Stomach (tissue), 9 donors: ENCODE measurements around the gene GSX2. TPM values are rescaled to one million over a fixed set of nuclear protein-coding genes. Genes with fewer than 3 reads are reported as not detected.

Experiments used
- DNase-seq, 2 donors: peaks; one replicate each; pipeline versions ENCODE4 v3.0.0 to v3.0.0-alpha.2; 2013 to 2019
- H3K27ac ChIP-seq, 5 donors: fragments of 200-600 bp in 4 of 5; sonication (generic) in 4 of 5; one replicate each; pipeline ENCODE4 v1.5.1; 2013 to 2019; ENCODE audit warnings: mild to moderate bottlenecking in 1 of 5, moderate library complexity in 1 of 5
- H3K27me3 ChIP-seq, 3 donors: fragments of 200-600 bp; sonication (generic); one replicate each; pipeline ENCODE4 v1.5.1; 2017 to 2019; ENCODE audit warnings: mixed run types in 1 of 3
- H3K36me3 ChIP-seq, 4 donors: fragments of 200-600 bp; sonication (generic); 1 replicate in 3 of 4; 2 replicates in 1 of 4; pipeline ENCODE4 v1.5.1; 2016 to 2019
- H3K4me1 ChIP-seq, 4 donors: fragments of 200-600 bp; sonication (generic); one replicate each; pipeline ENCODE4 v1.5.1; 2016 to 2019
- H3K4me3 ChIP-seq, 4 donors: fragments of 200-600 bp; sonication (generic) in 3 of 4; one replicate each; pipeline ENCODE4 v1.5.1; 2016 to 2019; ENCODE audit warnings: mild to moderate bottlenecking in 1 of 4
- H3K9me3 ChIP-seq, 4 donors: fragments of 200-600 bp; sonication (generic); one replicate each; pipeline ENCODE4 v1.5.1; 2016 to 2019
- EP300 ChIP-seq: sonication (generic); formaldehyde crosslinking; IDR thresholded peaks from one replicate; pipeline ENCODE4 v1.6.1; 2017; ENCODE audit warnings: antibody characterized with exemption
- POLR2A ChIP-seq, 4 donors: fragments of 450-650 bp; IDR thresholded peaks; one replicate each; pipeline ENCODE4 v1.6.1; 2016; ENCODE audit warnings: antibody characterized with exemption in 4 of 4, control low read depth in 2 of 4, mild to moderate bottlenecking in 1 of 4, moderate library complexity in 1 of 4
- POLR2AphosphoS5 ChIP-seq, 3 donors: sonication (generic); formaldehyde crosslinking; IDR thresholded peaks; one replicate each; pipeline ENCODE4 v1.6.1; 2016; ENCODE audit warnings: antibody characterized with exemption in 3 of 3
- WGBS, 5 donors: extraction: QIAGEN DNeasy Blood & Tissue Kit in 3 of 5; methylation state at CpG; one replicate each; pipeline versions ENCODE4 v1.1.5 to v1.1.7; 2013 to 2018; 5-methylcytosine and 5-hydroxymethylcytosine counted together
- intact Hi-C: fragments of 100-400 bp; cut with DNase I; formaldehyde crosslinking; loops from one replicate; pipeline ENCODE4 v1.15.1; 2023; ENCODE audit warnings: low total_unique reads
- polyA plus RNA-seq, 3 donors: library from polyadenylated mRNA; stranded (reverse); fragments of 200-250 nt; gene quantifications; one replicate each; pipeline ENCODE4 v1.2.3, GENCODE V29; 2013
- total RNA-seq, 5 donors: library from RNA; depleted of rRNA; stranded (reverse); fragments of >200 nt; gene quantifications; one replicate each; pipeline versions ENCODE4 v1.1.0 to v1.2.3, GENCODE V29; 2014 to 2016
- TF ChIP-seq, protein P1 (sequence below), 7 experiments: fragments of 450-650 bp in 4 of 7; fragments of 200-600 bp in 3 of 7; sonication (generic) in 3 of 7; IDR thresholded peaks; one replicate each; pipeline ENCODE4 v1.5.1; 2016 to 2019; ENCODE audit warnings: antibody characterized with exemption in 7 of 7, control low read depth in 2 of 7, mild to moderate bottlenecking in 1 of 7
- donor health status: healthy with polysubstance abuse.
- donor health status: Bipolar disorder and iron deficiency.
- donor health status: healthy.

The GSX2 gene
- total and polyA plus RNA-seq, 8 donors: not detected

DNA sequence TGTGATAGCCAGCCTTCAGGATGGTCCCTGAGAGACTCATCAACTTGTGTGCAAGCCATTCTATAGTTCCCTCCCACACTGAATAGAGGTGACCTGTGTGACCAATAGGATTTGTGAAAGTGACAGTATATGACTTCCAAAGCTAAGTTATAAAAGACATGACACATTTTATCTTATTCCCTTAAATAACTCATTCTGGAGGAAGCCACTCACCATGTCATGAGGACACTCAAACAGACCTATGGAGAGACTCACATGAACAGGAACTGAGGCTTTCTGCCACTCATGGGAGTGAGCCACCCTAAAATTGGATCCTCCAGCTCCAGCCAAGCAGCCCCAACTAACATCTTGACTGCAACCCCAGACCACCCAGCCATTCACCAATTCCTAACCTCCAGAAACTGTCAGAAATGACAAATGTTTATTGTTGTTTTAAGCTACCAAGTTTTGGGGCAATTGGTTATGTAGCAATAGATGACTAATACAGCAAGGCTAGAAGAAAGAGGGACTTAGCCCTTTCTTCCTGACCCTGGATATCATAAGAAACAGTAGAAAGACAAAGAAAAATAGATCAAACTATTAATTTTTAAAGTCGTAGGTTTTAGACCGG is 26.6 kb upstream of the GSX2 start:
- 92 to 100% (median 97%) methylated on average over 2 of the region's 2 CpGs for WGBS, 5 donors
- Histone ChIP-seq H3K27ac (no peak overlapping the region), H3K4me3 (no peak overlapping the region), H3K36me3 (no peaks in the 10 kb centered on the region), H3K27me3 (peaks cover 0 to 2% (median 0%) of the 10 kb centered on the region in 3 donors), H3K9me3 (no peaks in the 10 kb centered on the region), H3K4me1 (no peaks in the 10 kb centered on the region)
- DNase-seq: no peak
- intact Hi-C loops: no loop called here
- TF ChIP-seq EP300 (no peak), POLR2A (IDR thresholded peaks at IDR 0.05) (no peak), POLR2AphosphoS5 (IDR thresholded peaks at IDR 0.05) (no peak)
- TF ChIP-seq, protein P1, sequence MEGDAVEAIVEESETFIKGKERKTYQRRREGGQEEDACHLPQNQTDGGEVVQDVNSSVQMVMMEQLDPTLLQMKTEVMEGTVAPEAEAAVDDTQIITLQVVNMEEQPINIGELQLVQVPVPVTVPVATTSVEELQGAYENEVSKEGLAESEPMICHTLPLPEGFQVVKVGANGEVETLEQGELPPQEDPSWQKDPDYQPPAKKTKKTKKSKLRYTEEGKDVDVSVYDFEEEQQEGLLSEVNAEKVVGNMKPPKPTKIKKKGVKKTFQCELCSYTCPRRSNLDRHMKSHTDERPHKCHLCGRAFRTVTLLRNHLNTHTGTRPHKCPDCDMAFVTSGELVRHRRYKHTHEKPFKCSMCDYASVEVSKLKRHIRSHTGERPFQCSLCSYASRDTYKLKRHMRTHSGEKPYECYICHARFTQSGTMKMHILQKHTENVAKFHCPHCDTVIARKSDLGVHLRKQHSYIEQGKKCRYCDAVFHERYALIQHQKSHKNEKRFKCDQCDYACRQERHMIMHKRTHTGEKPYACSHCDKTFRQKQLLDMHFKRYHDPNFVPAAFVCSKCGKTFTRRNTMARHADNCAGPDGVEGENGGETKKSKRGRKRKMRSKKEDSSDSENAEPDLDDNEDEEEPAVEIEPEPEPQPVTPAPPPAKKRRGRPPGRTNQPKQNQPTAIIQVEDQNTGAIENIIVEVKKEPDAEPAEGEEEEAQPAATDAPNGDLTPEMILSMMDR (IDR thresholded peaks at IDR 0.05): no peak

DNA sequence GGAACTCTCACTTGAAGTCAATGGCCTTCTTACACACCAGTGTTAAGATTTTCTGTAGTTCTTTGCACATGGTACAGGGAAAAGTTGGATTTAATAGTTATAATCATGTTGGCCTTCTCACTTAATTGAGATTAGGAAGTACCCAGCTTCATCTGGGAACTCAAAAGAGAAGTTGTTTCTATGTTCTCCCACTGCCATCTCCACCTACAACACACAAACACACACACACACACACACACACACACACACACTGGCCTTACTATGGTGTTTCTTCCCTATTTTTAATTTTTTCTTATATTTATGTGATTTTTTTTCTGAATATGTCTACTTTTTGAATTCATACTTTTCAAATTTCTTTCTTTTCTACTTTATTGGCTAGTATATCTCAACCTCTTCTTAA is 25.6 kb upstream of the GSX2 start:
- TF ChIP-seq, protein P1 (IDR thresholded peaks at IDR 0.05): no peak
- TF ChIP-seq POLR2A (IDR thresholded peaks at IDR 0.05): no peak
- no peak for TF ChIP-seq EP300
- no peak for TF ChIP-seq POLR2AphosphoS5 (IDR thresholded peaks at IDR 0.05)
- no peak overlapping the region for H3K27ac ChIP-seq
- intact Hi-C loops: no loop called here
- no peaks in the 10 kb centered on the region for H3K36me3 ChIP-seq
- no peaks in the 10 kb centered on the region for H3K9me3 ChIP-seq
- no peak overlapping the region for H3K4me3 ChIP-seq
- no peaks in the 10 kb centered on the region for H3K4me1 ChIP-seq
- peaks cover 0 to 7% (median 0%) of the 10 kb centered on the region in 3 donors for H3K27me3 ChIP-seq
- DNase-seq: no peak

GRCh38 chr4:54076673-54077072 is 23.3 kb upstream of the GSX2 start:
- Histone ChIP-seq H3K36me3 (no peaks in the 10 kb centered on the region), H3K27ac (no peak overlapping the region), H3K27me3 (peaks cover 0 to 7% (median 0%) of the 10 kb centered on the region in 3 donors), H3K9me3 (no peaks in the 10 kb centered on the region), H3K4me1 (peaks cover 0 to 2% (median 0%) of the 10 kb centered on the region in 4 donors), H3K4me3 (no peak overlapping the region)
- TF ChIP-seq POLR2A (IDR thresholded peaks at IDR 0.05) (no peak), POLR2AphosphoS5 (IDR thresholded peaks at IDR 0.05) (no peak), EP300 (no peak)
- TF ChIP-seq, protein P1 (IDR thresholded peaks at IDR 0.05): no peak
- no peak for DNase-seq
- intact Hi-C loops: no loop called here

DNA sequence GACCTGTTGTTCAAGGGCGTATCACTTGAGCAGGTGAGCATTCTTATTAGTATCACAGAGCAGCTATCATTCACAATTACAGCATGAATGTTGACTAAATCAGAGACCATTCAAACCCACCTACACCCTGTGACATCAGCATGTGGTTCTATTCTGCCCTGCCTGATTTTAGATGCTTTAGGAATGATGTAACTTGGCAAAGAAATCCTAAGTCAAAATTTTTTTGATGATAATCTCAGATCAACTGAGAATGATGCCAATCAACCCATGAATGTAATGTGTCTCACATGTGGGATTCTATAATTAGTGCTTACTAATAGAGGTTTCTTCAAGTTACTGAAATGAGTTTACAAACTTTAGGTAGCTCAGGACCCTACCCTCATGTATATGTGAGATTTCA is 22.2 kb upstream of the GSX2 start:
- no peak for DNase-seq
- H3K4me1 ChIP-seq: peaks cover 0 to 10% (median 0%) of the 10 kb centered on the region in 4 donors
- no peak overlapping the region for H3K27ac ChIP-seq
- TF ChIP-seq POLR2AphosphoS5 (IDR thresholded peaks at IDR 0.05) (no peak), EP300 (no peak), POLR2A (IDR thresholded peaks at IDR 0.05) (no peak)
- TF ChIP-seq, protein P1 (IDR thresholded peaks at IDR 0.05): no peak
- 89 to 100% (median 92%) methylated on average over 1 of the region's 1 CpG for WGBS, 5 donors
- intact Hi-C loops: no loop called here
- H3K27me3 ChIP-seq: peaks cover 0 to 7% (median 0%) of the 10 kb centered on the region in 3 donors
- no peak overlapping the region for H3K4me3 ChIP-seq
- no peaks in the 10 kb centered on the region for H3K36me3 ChIP-seq
- H3K9me3 ChIP-seq: no peaks in the 10 kb centered on the region
